ENCODE measurements around the gene CROCC2. TPM values are rescaled to one million over a fixed set of nuclear protein-coding genes. Genes with fewer than 3 reads are reported as not detected.

Gene CROCC2
- total RNA-seq, 1 donor from 2014 or later: 3.1 TPM

DNA sequence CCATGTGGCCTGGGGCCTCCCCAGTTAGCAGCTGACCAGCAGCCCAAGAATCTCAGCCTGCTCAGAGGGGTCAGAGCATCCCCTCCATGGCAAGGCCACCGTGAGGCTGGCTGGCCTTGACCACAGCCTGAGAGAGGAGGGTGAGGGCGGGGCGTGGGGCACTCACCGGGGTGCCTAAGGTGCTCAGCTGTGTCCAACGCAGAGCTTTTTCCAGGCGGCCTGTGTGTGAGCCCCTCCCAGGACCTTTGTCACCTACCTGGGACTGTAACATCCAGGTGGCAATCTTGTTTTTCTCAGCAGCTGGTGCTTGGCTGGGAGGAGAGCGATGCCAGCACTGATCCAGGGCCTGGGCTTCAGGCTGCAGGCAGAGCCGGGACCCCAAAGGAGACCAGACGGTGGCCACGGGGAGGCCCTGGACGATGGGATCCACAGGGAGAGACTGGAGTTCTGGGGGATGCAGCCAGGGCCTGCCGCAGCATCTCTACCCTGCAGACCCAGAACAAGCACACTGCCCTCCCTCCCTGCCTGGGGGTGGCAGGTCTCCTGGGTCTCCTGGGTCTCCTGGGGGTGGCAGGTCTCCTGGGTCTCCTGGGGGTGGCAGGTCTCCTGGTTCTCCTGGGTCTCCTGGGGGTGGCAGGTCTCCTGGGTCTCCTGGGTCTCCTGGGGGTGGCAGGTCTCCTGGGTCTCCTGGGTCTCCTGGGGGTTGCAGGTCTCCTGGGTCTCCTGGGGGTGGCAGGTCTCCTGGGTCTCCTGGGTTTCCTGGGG lies 104.6 kb downstream of the CROCC2 start:
- no peak for DNase-seq (ENCODE audit: low spot score)

DNA sequence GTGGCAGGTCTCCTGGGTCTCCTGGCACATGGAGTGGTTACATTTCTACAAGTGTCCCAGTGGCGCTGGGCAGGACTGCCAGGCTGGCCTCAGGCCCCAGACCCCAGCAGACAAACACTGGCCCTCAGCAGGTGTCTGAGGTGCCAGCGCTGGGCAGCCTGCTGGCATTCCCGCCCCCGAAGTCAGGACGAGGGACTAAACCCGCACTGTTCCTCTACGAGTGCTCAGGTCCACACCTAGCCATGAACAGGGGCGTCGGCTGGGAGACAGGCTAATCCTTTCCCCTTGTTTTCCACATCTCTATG lies 105.1 kb downstream of the CROCC2 start:
- DNase-seq (ENCODE audit: low spot score): no peak

DNA sequence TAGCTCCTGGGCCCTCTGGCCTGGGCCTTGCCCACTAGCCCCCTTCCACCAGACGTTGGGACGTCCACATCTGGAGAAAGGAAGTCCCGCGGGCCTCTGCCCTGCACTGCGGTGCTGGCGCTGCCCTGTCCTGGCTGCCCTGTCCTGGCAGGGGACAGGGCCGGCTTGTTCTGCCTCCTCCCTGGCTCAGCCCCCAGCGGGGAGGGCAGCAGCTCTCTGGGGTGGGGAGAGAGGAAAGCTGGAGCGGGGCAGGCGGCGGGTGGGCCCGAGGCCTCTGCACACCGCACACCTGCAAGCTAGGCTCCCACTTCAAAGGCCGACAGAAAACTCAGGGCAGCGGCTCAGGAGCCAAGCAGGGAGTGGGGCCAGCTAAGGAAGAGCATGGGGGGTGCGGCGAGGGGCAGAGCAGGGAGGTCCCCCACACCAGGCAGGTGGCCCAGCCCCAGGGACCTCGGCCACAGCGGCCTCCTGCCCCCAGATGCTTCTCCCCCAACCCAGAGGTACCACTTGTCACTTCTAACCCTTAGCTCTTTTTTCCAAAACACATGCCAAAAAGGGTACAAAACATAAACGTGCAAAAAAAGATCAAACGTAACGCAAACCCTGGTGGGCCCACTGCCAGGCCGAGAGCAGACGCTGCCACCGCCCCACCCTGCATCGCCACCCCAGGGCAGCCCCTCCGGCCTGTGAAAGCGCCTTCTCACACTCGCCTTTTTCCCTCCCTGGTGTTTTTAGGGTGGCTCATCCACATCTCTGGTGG lies 105.8 kb downstream of the CROCC2 start:
- no peak for DNase-seq (ENCODE audit: low spot score)

DNA sequence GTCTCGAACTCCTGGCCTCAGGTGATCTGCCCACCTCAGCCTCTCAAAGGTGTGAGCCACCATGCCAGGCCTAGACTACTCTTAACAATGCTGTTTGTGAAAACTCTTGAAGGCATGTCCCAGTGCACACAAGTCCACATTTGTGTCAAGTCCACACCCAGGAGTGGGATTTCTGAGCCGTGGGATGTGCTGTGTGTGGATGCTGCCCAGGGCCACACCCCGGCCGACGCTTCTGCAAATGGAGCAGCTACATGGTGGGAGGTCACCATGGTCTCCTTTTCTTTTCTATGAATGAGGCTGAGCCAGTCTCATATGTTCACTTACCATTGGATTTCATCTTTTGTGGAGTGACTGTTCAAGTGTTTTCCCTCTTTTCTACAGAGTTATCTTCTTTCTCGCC lies 108.1 kb downstream of the CROCC2 start:
- no peak for DNase-seq (ENCODE audit: low spot score)

DNA sequence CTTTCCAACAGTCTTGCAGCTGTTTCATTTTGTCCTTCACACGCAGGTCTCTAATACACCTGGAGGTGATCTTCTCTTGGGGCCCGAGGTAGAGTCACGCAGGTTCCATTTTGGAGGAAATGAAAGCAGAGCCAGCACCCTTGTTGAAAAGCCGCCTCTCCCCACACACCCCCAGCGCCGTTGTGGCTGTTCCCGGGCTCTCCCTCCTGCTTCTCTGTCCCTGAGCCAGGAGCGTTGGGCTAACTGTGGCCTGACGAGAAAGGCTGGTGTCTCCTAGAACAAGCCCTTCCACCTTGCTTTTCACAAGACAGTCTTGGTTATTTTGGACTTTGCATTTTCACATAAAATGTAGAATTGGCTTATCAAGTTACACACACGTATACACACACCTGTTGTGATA lies 108.6 kb downstream of the CROCC2 start:
- DNase-seq (ENCODE audit: low spot score): no peak

DNA sequence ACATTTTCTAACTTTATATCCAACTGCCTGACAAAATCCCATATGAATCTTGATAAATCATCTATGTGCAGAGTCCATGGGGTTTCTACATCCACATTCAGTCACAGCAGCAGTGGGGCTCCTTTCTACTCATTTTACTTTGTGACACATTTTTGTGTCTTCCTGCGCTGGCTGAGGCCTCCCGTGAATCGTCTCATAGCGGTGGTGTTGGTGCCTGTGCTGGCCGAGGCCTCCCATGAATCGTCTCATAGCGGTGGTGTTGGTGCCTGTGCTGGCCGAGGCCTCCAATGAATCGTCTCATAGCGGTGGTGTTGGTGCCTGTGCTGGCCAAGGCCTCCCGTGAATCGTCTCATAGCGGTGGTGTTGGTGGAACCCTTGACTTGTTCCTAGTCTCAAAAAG lies 109.3 kb downstream of the CROCC2 start:
- DNase-seq (ENCODE audit: low spot score): no peak

DNA sequence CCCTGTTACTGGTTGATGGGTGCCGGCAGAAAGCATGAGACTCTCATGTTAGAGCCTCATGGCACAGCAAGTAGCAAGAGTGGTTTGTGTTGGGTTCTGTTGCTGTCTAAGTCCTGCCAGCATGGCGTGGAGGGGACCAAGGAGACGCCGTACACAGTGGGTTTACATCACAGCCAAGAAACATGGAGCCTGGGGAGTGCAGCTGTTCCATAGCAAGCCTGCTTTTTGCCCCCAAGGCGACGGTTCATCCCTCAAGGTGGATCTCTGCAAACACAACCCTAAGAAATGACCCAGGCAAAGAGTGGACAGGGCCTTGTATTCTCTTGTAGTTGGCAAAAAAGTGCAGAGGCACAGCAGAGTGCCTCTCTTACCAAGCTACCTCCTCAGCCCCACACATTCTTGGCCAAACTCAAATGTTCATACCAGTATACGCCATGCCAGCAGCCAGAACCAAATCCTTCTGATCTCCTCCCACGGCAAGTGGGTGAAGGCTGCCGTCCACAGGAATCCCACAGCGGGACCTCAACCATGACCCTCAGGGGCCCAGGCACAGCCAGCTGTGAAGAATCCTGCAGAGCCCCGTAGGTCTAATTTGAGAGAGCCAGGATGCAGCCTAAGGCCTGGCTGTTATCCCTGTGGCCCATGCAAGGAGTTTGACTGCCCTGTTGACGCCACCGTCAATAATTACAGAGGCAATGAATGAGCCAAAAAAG lies 111.2 kb downstream of the CROCC2 start:
- DNase-seq (ENCODE audit: low spot score): no peak

DNA sequence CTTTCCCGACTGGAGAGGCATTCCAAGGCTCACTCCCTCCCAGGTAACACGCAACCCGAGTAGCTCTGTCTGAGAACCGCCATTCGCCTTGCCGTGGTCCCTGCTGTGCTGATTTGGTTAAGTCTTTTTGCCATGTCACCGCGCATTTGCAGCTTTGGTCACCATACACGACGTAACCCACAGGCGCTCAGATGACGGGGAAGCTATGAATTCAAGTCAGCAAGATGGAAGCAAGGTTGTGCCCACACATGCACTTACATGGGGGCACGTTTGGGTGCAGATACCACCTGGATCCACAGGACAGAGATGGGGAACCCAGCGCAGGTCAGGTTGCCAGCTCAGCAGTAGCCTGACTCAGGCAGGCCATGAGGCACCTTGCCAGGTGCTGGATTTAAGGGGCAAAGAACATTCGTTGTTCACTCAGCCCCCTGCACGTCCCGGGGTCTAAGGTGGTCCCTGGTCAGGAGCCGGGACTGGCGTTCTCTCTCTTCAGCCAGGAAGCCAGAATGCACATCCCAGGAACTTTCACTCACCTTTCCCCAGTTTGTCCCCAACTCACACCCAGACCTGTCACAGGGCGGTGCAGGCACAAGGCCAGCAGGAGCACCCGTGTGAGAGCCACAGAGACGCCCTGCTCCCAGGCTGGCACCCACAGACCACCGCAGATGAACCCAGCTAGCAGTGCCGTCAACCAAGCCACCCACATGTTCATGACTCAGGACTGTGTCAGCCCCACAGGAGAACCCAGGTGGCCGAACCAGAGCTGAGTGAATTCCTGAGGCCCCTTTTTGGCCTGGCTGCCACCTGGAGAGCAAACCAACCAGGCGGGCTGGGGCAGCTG lies 112.1 kb downstream of the CROCC2 start:
- no peak for DNase-seq (ENCODE audit: low spot score)

DNA sequence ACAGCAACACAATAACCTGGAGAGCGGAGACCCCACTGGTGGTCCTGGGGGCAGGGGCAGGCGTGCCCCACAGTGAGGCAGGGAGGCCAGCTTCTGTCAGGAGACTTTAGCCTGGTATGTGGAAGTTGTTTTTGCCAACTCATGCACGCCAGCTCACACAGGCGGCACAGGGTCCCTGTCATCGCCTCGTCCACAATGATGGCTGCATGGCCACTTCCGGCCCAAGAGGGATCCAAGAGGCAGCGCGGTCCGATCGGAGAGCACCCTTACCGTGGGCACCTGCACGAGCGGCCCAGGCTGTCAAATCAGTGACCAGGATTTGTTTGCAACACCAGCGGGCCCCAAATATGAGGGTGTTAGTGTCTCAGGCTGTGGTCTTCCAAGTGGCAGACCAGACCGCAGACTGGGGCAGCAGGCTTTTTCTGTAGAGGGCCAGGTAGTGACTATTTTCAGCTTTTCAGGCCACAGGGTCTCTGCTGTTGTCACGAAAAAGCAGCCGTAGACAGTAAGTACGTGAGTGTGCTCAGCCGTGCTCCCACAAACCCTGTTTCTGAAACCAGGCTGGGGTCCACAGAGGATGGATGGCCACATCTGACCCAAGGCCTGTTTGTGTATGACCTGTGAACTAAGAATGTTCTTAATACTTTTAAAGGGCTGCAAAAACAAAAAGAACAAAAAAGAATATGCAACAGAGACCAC lies 113.5 kb downstream of the CROCC2 start:
- DNase-seq (ENCODE audit: low spot score): no peak

DNA sequence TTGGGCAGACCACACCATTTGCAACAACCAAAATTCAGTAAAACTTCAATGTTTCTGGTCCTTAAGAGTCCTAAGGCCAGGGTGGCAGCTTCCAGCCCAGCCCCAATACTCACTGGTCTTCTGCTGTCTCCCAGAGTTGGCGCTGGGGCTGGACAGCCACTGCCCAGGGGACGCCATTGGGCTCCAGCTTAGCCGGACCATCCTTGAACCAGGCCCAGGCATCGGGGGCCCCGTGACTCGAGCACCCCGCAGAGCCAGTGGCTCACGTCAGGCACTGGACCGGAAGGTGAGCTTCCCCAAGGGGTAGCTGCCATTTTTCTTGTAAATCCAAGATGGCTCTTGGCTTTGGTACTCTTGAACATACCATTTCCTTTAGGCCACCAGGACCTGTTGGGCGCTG lies 114.1 kb downstream of the CROCC2 start:
- no peak for DNase-seq (ENCODE audit: low spot score)

DNA sequence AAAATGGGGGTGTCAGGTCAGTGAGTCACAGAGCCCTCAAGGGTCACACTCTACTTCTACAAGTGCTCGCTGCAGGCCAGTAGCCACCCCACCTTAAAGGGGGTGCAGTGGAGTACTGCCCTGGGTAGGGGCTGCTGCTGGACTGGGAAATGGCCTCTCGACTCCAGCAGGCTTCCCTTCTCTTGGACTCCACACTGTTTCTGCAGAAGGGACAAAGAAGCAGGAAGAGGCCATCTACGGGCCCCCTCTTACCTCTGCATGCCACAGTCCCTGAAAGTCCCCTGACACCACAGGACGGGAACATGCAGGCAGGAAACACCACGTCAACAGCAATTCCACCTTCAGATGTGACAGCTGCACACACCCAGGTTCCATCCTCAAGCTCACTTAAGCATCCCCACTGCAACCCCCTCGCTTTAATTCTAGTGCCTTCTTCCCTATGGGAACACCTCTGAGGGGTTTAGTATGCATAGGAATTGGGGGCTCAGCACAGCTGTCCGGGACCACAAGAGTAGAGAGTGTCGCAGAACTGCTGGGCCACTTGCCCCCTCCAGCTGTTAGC lies 114.6 kb downstream of the CROCC2 start:
- no peak for DNase-seq (ENCODE audit: low spot score)

DNA sequence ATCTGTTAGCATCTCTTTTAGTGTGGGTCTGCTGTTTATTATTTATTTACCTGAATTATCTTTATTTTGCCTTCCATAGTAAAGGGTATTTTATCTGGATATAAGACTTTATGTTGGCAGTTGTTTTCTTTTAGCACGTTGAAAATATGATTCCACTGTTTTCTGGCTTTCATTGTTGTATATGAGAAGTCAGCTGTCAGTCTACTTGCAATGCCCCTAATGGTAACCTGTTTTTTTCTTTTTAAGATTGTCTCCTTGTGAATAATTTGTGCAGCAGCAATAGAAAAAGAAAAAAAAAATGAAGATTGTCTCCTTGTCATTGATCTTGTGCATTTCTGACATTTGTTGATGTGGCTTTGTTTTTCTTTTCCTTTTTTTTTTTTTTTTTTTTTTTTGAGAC lies 119.5 kb downstream of the CROCC2 start:
- no peak for DNase-seq (ENCODE audit: low spot score)

DNA sequence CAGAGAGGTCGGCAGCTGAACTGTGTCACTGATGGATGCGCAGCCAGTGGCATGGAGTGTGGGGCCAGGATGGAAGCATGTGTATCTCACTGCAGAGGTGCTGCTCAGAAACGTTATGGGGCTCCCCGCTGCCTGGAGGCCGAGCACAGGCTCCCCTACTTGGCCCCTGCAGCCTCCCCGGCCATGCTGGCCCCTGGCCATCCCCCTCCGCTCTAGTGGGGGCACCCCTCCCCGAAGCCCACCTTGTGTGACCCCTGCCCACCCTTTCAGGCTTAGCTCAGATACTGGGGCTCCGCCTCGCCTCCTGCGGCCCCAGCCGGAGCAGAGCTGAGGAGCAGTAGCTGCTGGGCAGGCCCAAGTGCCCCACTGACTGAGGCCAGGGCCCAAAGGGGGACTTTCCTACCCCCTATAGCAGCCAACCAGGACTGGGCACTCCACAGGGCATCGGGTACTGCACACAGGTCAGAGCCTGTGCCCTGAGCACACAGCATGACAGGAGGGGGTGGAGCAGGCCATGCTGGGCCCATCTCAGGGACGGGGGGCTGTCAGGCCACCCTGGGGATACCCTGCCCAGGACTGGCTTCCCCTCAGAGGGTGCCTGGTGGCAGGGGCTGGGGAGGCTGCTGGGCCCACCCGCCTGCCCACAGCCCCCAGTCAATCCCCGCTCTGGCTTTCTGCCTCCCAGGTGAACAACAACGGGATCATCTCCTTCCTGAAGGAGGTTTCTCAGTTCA lies 123.6 kb downstream of the CROCC2 start:
- DNase-seq (ENCODE audit: low spot score): no peak

DNA sequence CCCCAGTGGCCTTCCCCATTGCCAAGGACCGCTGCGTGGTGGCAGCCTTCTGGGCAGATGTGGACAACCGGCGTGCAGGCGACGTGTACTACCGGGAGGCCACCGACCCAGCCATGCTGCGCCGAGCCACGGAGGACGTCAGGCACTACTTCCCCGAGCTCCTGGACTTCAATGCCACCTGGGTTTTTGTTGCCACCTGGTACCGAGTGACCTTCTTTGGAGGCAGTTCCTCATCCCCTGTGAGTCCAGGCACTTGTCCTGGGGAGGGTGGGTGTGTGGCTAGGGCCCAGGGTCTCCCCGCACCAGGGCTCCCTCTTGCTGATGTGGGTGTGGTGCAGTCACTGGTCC lies 124.2 kb downstream of the CROCC2 start:
- DNase-seq (ENCODE audit: low spot score): no peak

DNA sequence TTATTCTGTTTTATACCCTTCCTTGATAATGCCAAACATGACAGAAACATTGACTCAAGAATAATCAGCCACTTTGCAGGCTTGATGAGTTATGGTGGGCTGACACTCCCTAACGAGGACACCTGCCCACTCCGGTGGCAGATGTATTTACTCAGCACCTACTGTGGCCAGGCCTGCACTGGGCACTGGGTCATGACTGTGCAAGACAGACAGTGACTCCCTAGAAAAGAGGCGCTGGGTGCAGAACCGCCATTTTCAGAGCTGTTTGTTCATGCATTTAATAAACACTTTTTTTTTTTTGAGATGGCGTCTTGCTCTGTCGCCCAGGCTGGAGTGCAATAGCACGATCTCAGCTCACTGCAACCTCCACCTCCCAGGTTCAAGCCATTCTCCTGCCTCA lies 124.7 kb downstream of the CROCC2 start:
- DNase-seq (ENCODE audit: low spot score): no peak

DNA sequence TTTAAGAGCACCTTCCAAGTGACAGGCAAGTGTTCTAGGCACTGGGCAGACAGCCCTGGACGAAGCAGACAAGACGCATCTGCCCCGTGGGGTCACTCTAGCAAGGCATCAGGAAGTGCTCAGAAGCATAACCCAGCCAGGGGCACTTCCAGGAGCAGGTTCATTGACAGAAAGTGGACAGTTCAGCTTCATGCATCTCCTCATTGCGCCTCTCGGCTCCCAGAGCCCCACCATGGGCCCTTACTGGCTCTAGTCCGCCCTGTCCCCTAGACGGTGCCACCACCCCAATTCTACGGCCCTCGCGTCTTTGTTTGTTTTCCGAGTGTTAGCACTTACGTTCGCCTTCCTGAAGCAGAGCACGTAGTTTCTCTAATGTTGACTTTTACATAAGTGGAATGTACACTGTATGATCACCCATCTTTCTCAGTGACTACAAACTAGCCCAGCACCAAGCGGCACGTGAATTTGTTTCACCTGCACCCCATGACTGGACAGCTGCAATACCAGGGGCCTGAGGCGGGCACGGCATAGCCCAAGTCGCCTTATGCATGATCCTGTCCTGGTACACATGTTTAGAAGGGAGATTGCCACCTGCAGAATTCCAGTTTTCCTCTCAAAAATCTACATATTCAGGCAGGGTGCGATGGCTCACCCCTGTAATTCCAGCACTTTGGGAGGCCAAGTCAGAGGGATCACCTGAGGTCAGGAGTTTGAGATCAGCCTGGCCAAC lies 125.5 kb downstream of the CROCC2 start:
- DNase-seq (ENCODE audit: low spot score): no peak

DNA sequence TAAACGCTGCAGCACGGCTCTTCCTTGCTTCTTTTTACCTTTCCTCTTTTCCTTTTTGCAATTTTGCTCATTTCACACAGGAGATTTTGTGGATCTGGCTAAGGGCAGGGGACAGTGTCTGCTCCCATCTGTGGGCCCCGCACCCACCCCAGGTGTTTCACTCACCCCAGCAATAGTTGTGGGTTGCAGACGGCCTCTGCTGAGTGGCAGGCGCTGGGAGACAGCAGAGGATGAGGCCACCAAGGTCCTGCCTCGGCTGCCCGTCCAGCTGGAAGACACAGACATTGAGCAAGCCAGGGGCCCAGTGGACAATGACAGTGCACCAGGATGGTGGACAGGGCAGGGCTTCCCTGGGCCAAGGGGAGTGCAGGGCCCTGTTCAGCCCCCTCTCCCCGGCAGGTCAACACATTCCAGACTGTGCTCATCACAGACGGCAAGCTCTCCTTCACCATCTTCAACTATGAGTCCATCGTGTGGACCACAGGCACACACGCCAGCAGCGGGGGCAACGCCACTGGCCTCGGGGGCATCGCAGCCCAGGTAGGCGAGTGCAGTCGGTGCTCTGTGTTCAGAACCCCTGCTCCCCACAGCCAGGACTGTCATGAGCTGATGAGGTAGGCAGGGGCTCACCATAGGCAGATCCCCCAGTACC lies 127.3 kb downstream of the CROCC2 start:
- no peak for DNase-seq (ENCODE audit: low spot score)

DNA sequence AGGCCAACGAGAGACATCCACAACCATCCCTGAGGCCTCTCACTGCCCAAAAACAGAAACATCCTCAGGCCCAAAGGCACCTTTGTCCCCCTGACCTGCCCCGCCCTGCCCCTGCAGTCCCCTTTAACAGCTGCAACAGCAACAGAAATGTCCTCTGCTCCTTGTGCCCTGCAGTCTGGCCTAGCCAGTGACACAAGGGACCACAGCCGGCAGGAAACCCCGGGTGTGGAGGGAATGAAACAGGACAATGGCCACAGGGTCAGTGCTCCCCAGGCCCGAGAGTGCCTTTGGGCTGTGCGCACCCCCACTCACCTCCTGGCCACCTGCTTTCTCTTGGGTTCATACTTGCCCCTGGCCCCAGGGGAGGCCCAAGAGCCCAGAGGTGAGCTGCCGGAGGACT lies 127.9 kb downstream of the CROCC2 start:
- DNase-seq (ENCODE audit: low spot score): no peak

DNA sequence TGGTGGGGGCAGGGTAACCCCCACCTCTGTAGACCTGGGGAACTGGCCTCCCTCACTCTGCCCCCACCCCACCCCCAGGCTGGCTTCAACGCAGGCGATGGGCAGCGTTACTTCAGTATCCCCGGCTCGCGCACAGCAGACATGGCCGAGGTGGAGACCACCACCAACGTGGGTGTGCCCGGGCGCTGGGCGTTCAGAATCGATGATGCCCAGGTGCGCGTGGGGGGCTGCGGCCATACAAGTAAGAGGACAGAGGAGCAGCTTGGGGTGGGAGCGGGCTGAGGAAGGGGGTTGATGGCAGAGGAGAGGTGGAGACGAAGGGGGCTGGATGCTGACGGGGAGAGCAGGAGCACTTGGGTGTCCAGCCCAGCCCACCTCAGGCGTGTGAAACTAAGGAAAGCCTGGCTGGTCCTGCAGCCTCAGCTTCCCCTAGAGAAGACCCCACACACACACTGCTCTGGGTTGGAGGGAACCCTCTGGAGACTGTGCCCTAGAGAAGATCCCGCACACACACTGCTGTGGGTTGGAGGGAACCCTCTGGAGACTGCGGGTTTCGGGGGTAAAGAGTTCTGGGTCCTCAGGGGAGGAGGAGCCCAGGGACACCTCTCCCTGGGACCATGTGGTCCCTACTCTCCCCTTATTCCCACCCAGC lies 128.5 kb downstream of the CROCC2 start:
- no peak for DNase-seq (ENCODE audit: low spot score)
